ENCODE measurements around the gene TMEM138. TPM values are rescaled to one million over a fixed set of nuclear protein-coding genes. Genes with fewer than 3 reads are reported as not detected.

TMEM138 gene
- total and polyA plus RNA-seq, 2 of the 4 experiments (the other 2 are of a cell fraction): 16.8 to 53.2 TPM

GRCh38 chr11:61333550-61334433, 28.4 kb upstream of the TMEM138 start:
- Histone ChIP-seq H3K23ac (ENCODE audit: low read depth, low read length) (peak overlapping the region; percentile 99), H4K5ac (ENCODE audit: low read depth, low read length) (peak overlapping the region; percentile 93), H2AK9ac (replicated peaks; ENCODE audit: low read depth, low read length, poor library complexity) (peak overlapping the region; percentile 92), H3K4me1 (ENCODE audit: control insufficient read depth, insufficient read depth, low read length) (peaks cover 14% of the 10 kb centered on the region), H4K20me1 (ENCODE audit: insufficient read depth, low read length) (peaks cover 28% of the 10 kb centered on the region), H3K9me1 (ENCODE audit: insufficient read depth, low read length) (peaks cover 6% of the 10 kb centered on the region), H2BK20ac (ENCODE audit: low read depth, low read length) (no peak overlapping the region; the same call in 1 of the 2 replicates), H2AK5ac (ENCODE audit: low read depth, low read length) (peak overlapping the region; percentile 98), H3K14ac (replicated peaks; ENCODE audit: low read depth, low read length) (peak overlapping the region; percentile 98), H3K4ac (ENCODE audit: low read depth, low read length) (peak overlapping the region; percentile 97), H3K79me1 (ENCODE audit: low read depth in 1 of 2, low read length in 2 of 2) (peaks cover 11 to 38% of the 10 kb centered on the region in 2 experiments), H2BK15ac (ENCODE audit: low read depth, low read length) (peak overlapping the region; percentile 16; the same call in 1 of the 3 replicates), H3K9me3 (ENCODE audit: control insufficient read depth, insufficient read depth, low read length) (no peaks in the 10 kb centered on the region), H2BK5ac (ENCODE audit: low read depth, low read length, poor library complexity, severe bottlenecking) (peak overlapping the region; percentile 74), H3K9ac (ENCODE audit: low read depth, low read length) (peak overlapping the region; percentile 96), H2AFZ (replicated peaks; ENCODE audit: low read length, poor library complexity) (peak overlapping the region; percentile 96), H3K36me3 (ENCODE audit: control insufficient read depth, insufficient read depth, low read length) (peaks cover 14% of the 10 kb centered on the region), H3K18ac (ENCODE audit: low read depth, low read length) (peak overlapping the region; percentile 67), H3K4me2 (ENCODE audit: low read depth, low read length) (peak overlapping the region; percentile 96), H2BK120ac (ENCODE audit: low read depth, low read length) (peak overlapping the region; percentile 43), H4K8ac (ENCODE audit: low read depth in 2 of 2, low read length in 2 of 2) (peak overlapping the region; percentile 98 to 99), H4K91ac (ENCODE audit: insufficient read depth, low read depth, low read length) (peak overlapping the region; percentile 95), H3K27me3 (ENCODE audit: control insufficient read depth, insufficient read depth, low read length) (no peaks in the 10 kb centered on the region), H3K4me3 (ENCODE audit: insufficient read depth, low read depth, low read length) (peak overlapping the region; percentile 92), H3K27ac (ENCODE audit: insufficient read depth, low read length) (peak overlapping the region; percentile 93), H3K56ac (ENCODE audit: extremely low read depth, insufficient read depth, low read length) (peak overlapping the region; percentile 82)
- in situ Hi-C loops (cut with MboI; ENCODE audit: low sequenced_read_pairs): no loop called here
- no peak for ATAC-seq (ENCODE audit: low read depth)
- TSS peak; percentile 66 for BruUV-seq (replicated peaks)
- DNase-seq: no peak
- ChIA-PET POLR2A (ENCODE audit: unreplicated experiment) (no interaction called here), CTCF (interaction anchor here (1.1 to 4.8 kb wide), 2 partner anchors 45 to 51 kb away, joined by 5 to 72 read pairs; no protein-coding TSS in a partner anchor)
- intact Hi-C loops (cut with micrococcal nuclease): loop anchor here (5.0 to 10.0 kb wide), 2 partner anchors 94 to 301 kb away; partner anchors contain the start of gene CPSF7
- WGBS, 2 experiments (ENCODE audit: extremely low coverage in 2 of 2, insufficient read length in 1 of 2): 57% methylated on average over 6 of the region's 19 CpGs; no CpG with 5 or more reads in 1 of the 2 experiments
- dilution Hi-C loops (cut with HindIII; ENCODE audit: low sequenced_read_pairs, unreplicated experiment): no loop called here
- TF ChIP-seq CTCF (conservative IDR thresholded peaks at IDR 0.05; ENCODE audit: low read depth, low read length): no peak

All from IMR-90 (cell line).